ENCODE results near the gene SSTR3. TPM values are rescaled to one million over a fixed set of nuclear protein-coding genes. Genes with fewer than 3 reads are reported as not detected.

The SSTR3 gene
- polyA plus RNA-seq, 1 donor from 2014 or later, result not detected

- H4K20me1 ChIP-seq (ENCODE audit: insufficient read depth), result no peaks in the 10 kb centered on the region
- no peak overlapping the region for H3K4me2 ChIP-seq (ENCODE audit: low read length)
- no peaks in the 10 kb centered on the region for H3F3A ChIP-seq (ENCODE audit: insufficient read depth, low read length, poor library complexity, severe bottlenecking)
- no peak overlapping the region for H3K27ac ChIP-seq (ENCODE audit: low read length)
- TF ChIP-seq CTCF (IDR thresholded peaks at IDR 0.05; ENCODE audit: poor library complexity, severe bottlenecking) (no peak), EP300 (conservative IDR thresholded peaks at IDR 0.05; ENCODE audit: poor library complexity, severe bottlenecking) (no peak), MXI1 (conservative IDR thresholded peaks at IDR 0.05; ENCODE audit: poor library complexity, severe bottlenecking) (no peak), RAD21 (conservative IDR thresholded peaks at IDR 0.05) (no peak), POLR2AphosphoS5 (IDR thresholded peaks at IDR 0.05) (no peak)
- no peaks in the 10 kb centered on the region for H3K27me3 ChIP-seq (ENCODE audit: insufficient read depth, low read depth, low read length)
- no peaks in the 10 kb centered on the region for H3K9me3 ChIP-seq (ENCODE audit: low read length)
- H3K9me2 ChIP-seq (ENCODE audit: insufficient read depth, low read length), result no peaks in the 10 kb centered on the region
- H3K79me2 ChIP-seq (replicated peaks; ENCODE audit: insufficient read depth, low read length), result no peaks in the 10 kb centered on the region
- no peak overlapping the region for H3K4me3 ChIP-seq (ENCODE audit: low read length)
- H3K36me3 ChIP-seq (ENCODE audit: insufficient read depth, low read length), result no peaks in the 10 kb centered on the region
- no peak overlapping the region for H3K9ac ChIP-seq (ENCODE audit: low read length)
- H2AFZ ChIP-seq (ENCODE audit: low read depth, low read length), result no peak overlapping the region
Observed at GRCh38 chr22:37173709-37174108, 38.6 kb downstream of the SSTR3 start.

GRCh38 chr22:37172266-37173245, 39.7 kb downstream of the SSTR3 start:
- no peak overlapping the region for H3K4me3 ChIP-seq (ENCODE audit: low read length)
- no peaks in the 10 kb centered on the region for H3K79me2 ChIP-seq (replicated peaks; ENCODE audit: insufficient read depth, low read length)
- no peak overlapping the region for H3K9ac ChIP-seq (ENCODE audit: low read length)
- H3F3A ChIP-seq (ENCODE audit: insufficient read depth, low read length, poor library complexity, severe bottlenecking), result no peaks in the 10 kb centered on the region
- no peak for TF ChIP-seq REST (IDR thresholded peaks at IDR 0.05; ENCODE audit: borderline replicate concordance)
- TF ChIP-seq RAD21 (conservative IDR thresholded peaks at IDR 0.05), result no peak
- TF ChIP-seq POLR2AphosphoS5 (IDR thresholded peaks at IDR 0.05), result no peak
- TF ChIP-seq MXI1 (conservative IDR thresholded peaks at IDR 0.05; ENCODE audit: poor library complexity, severe bottlenecking), result no peak
- TF ChIP-seq TAF1 (IDR thresholded peaks at IDR 0.05; ENCODE audit: low read depth), result no peak
- no peak for TF ChIP-seq EZH2 (IDR thresholded peaks at IDR 0.05; ENCODE audit: borderline replicate concordance, insufficient read depth, low read length, poor library complexity, severe bottlenecking)
- TF ChIP-seq CTCF (IDR thresholded peaks at IDR 0.05; ENCODE audit: poor library complexity, severe bottlenecking), result no peak
- no peak for TF ChIP-seq SMC3 (conservative IDR thresholded peaks at IDR 0.05; ENCODE audit: poor library complexity)
- no peak for TF ChIP-seq EP300 (conservative IDR thresholded peaks at IDR 0.05; ENCODE audit: poor library complexity, severe bottlenecking)
- H3K9me3 ChIP-seq (ENCODE audit: low read length), result no peaks in the 10 kb centered on the region
- no peaks in the 10 kb centered on the region for H4K20me1 ChIP-seq (ENCODE audit: insufficient read depth)
- H3K4me2 ChIP-seq (ENCODE audit: low read length), result no peak overlapping the region
- no peaks in the 10 kb centered on the region for H3K27me3 ChIP-seq (ENCODE audit: insufficient read depth, low read depth, low read length)
- H3K36me3 ChIP-seq (ENCODE audit: insufficient read depth, low read length), result no peaks in the 10 kb centered on the region
- H3K9me2 ChIP-seq (ENCODE audit: insufficient read depth, low read length), result no peaks in the 10 kb centered on the region
- H3K27ac ChIP-seq (ENCODE audit: low read length), result no peak overlapping the region
- H2AFZ ChIP-seq (ENCODE audit: low read depth, low read length), result no peak overlapping the region

Data from neural cell (in vitro differentiated cells).